Panc1 (cell line): Measurements from ENCODE around the gene TGFBR1. TPM values are rescaled to one million over a fixed set of nuclear protein-coding genes. Genes with fewer than 3 reads are reported as not detected.

Experiments
- ATAC-seq: fragments of 200-7000 bp; cut with Tn5 transposase; 2 replicates; pipeline ENCODE4 v1.9.1; 2020; ENCODE audit warnings: mild to moderate bottlenecking, moderate library complexity
- BruUV-seq: library from RNA; stranded (reverse); fragments of 400-500 nt; replicated peaks from 2 replicates; lab custom pipeline; 2021; lab: Mats Ljungman, UMichigan
- CTCF ChIA-PET: fragments of 300-600 bp; sonication (Branson Sonifier 250); formaldehyde crosslinking; loops from one replicate; lab custom pipeline; 2022; ENCODE audit warnings: antibody characterized with exemption; lab: Charles Lee
- POLR2A ChIA-PET: fragments of 300-600 bp; sonication (Branson Sonifier 250); formaldehyde crosslinking; loops from one replicate; lab custom pipeline; 2022; ENCODE audit warnings: antibody characterized with exemption; lab: Charles Lee
- DNase-seq: peaks from one replicate; pipeline ENCODE4 v3.0.0-alpha.2; 2010; ENCODE audit warnings: low read depth, low spot score
- H3K27ac ChIP-seq: 2 replicates; pipeline ENCODE4 v1.5.1; 2011; ENCODE audit warnings: mild to moderate bottlenecking, low read length, inconsistent platforms
- H3K27me3 ChIP-seq: fragments of 200-500 bp; sonication (Bioruptor generic); 2 replicates; pipeline ENCODE4 v1.6.0; 2014; ENCODE audit warnings: low read length, inconsistent platforms; ENCODE audit not compliant: control insufficient read depth, insufficient read depth
- H3K36me3 ChIP-seq: fragments of 200-500 bp; sonication (Bioruptor generic); 2 replicates; pipeline ENCODE4 v1.5.1; 2014; ENCODE audit warnings: inconsistent platforms, mild to moderate bottlenecking, low read length, moderate library complexity; ENCODE audit not compliant: control insufficient read depth, insufficient read depth
- H3K4me1 ChIP-seq: 2 replicates; pipeline ENCODE4 v1.5.1; 2011; ENCODE audit warnings: inconsistent platforms, mild to moderate bottlenecking, low read length, moderate library complexity; ENCODE audit not compliant: control insufficient read depth, insufficient read depth
- H3K4me3 ChIP-seq, 2 experiments: 2 replicates each; pipeline ENCODE4 v1.5.1; 2011 to 2012; ENCODE audit warnings: low read depth in 2 of 2, low read length in 2 of 2, mild to moderate bottlenecking in 2 of 2, inconsistent platforms in 1 of 2, moderate library complexity in 1 of 2
- H3K9me3 ChIP-seq: fragments of 200-500 bp; sonication (Bioruptor generic); 2 replicates; pipeline ENCODE4 v1.5.1; 2014; ENCODE audit warnings: low read depth, mild to moderate bottlenecking, inconsistent platforms, low read length, moderate library complexity; ENCODE audit not compliant: control insufficient read depth, insufficient read depth
- CTCF ChIP-seq: fragments of 450-650 bp; IDR thresholded peaks from 2 replicates; pipeline ENCODE4 v1.5.1; 2017; ENCODE audit warnings: mild to moderate bottlenecking
- POLR2AphosphoS5 ChIP-seq: IDR thresholded peaks from 2 replicates; pipeline ENCODE4 v1.6.1; 2012; ENCODE audit warnings: mild to moderate bottlenecking, low read depth, low read length, moderate library complexity
- REST ChIP-seq, 2 experiments: IDR thresholded peaks; 2 replicates each; pipeline ENCODE4 v1.6.1; 2011 to 2012; ENCODE audit warnings: low read depth in 2 of 2, control low read depth in 1 of 2, low read length in 1 of 2, mild to moderate bottlenecking in 1 of 2, moderate library complexity in 1 of 2; ENCODE audit not compliant: insufficient read depth in 1 of 2
- SIN3A ChIP-seq: IDR thresholded peaks from 2 replicates; pipeline ENCODE4 v1.6.1; 2012; ENCODE audit warnings: low read depth, mild to moderate bottlenecking, low read length, moderate library complexity, borderline replicate concordance; ENCODE audit not compliant: insufficient read depth
- TCF7L2 ChIP-seq: IDR thresholded peaks from 2 replicates; pipeline ENCODE4 v1.6.1; 2011; ENCODE audit warnings: mild to moderate bottlenecking, low read depth, low read length, inconsistent platforms
- in situ Hi-C: cut with HindIII; loops from 2 replicates; pipeline ENCODE4 v1.10.0; 2016; ENCODE audit warnings: low sequenced_read_pairs, low pct_unique_long_range_greater_than_20kb
- intact Hi-C: fragments of 100-400 bp; cut with micrococcal nuclease; formaldehyde crosslinking; loops from one replicate; pipeline ENCODE4 v1.10.0; 2022; ENCODE audit not compliant: unreplicated experiment
- total RNA-seq: library from RNA; stranded (reverse); gene quantifications from one replicate; pipeline ENCODE4 v1.2.1, GENCODE V29; 2021; ENCODE audit not compliant: unreplicated experiment

Gene TGFBR1
- total RNA-seq, 1 experiment from 2014 or later, result 22.2 TPM

- in situ Hi-C loops (no loop called here), intact Hi-C loops (no loop called here)
- TF ChIP-seq TCF7L2, result no peak
- TF ChIP-seq SIN3A, result no peak
- TF ChIP-seq CTCF, result no peak
- TF ChIP-seq REST (IDR thresholded peaks at IDR 0.05; ENCODE audit: insufficient read depth in 1 of 2, low read depth in 2 of 2, low read length in 1 of 2), result no peak
- no peak for TF ChIP-seq POLR2AphosphoS5
- no peak for DNase-seq
- ATAC-seq, result no peak
- ChIA-PET CTCF (no interaction called here), POLR2A (no interaction called here)
- no peak overlapping the region for H3K4me3 ChIP-seq
- no TSS peak for BruUV-seq
- no peak overlapping the region for H3K27ac ChIP-seq
- H3K36me3 ChIP-seq, result no peaks in the 10 kb centered on the region
- no peaks in the 10 kb centered on the region; the same call in 1 of the 2 replicates for H3K27me3 ChIP-seq
- no peaks in the 10 kb centered on the region for H3K4me1 ChIP-seq
- no peaks in the 10 kb centered on the region for H3K9me3 ChIP-seq
Observed at GRCh38 chr9:99060621-99061020, 44.3 kb upstream of the TGFBR1 start.

GRCh38 chr9:99062549-99062948, 42.4 kb upstream of the TGFBR1 start:
- Histone ChIP-seq H3K4me1 (no peaks in the 10 kb centered on the region), H3K4me3 (no peak overlapping the region), H3K27ac (no peak overlapping the region), H3K27me3 (no peaks in the 10 kb centered on the region; the same call in 1 of the 2 replicates), H3K36me3 (no peaks in the 10 kb centered on the region), H3K9me3 (no peaks in the 10 kb centered on the region)
- POLR2A ChIA-PET, result interaction anchor here (0.6 kb wide), 1 partner anchor 24 kb away, joined by 3 read pairs; no protein-coding TSS in a partner anchor
- DNase-seq, result no peak
- intact Hi-C loops, result no loop called here
- in situ Hi-C loops, result no loop called here
- no peak for ATAC-seq
- CTCF ChIA-PET, result no interaction called here
- BruUV-seq, result no TSS peak
- TF ChIP-seq SIN3A (no peak), REST (IDR thresholded peaks at IDR 0.05; ENCODE audit: insufficient read depth in 1 of 2, low read depth in 2 of 2, low read length in 1 of 2) (no peak), TCF7L2 (no peak), POLR2AphosphoS5 (no peak), CTCF (no peak)
